Bronchial epithelial cell (primary cell): ENCODE measurements around the gene BOC. TPM values are rescaled to one million over a fixed set of nuclear protein-coding genes. Genes with fewer than 3 reads are reported as not detected.

ENCODE experiments used
- DNase-seq: peaks from one replicate; pipeline ENCODE4 v3.0.0-alpha.2; 2010; ENCODE audit warnings: low read depth
- FAIRE-seq: peaks from 2 replicates; lab custom pipeline; 2011; peaks lifted over from hg19 to GRCh38; lab: Jason Lieb, UNC
- H3K27me3 ChIP-seq: 2 replicates; pipeline ENCODE4 v1.5.1; 2011; ENCODE audit warnings: low read length; ENCODE audit not compliant: control insufficient read depth, insufficient read depth
- H3K36me3 ChIP-seq: 2 replicates; pipeline ENCODE4 v1.5.1; 2011; ENCODE audit warnings: low read length; ENCODE audit not compliant: control insufficient read depth, insufficient read depth
- H3K4me3 ChIP-seq: 2 replicates; pipeline ENCODE4 v1.5.1; 2011; ENCODE audit warnings: mild to moderate bottlenecking, low read depth, low read length, control low read depth
- total RNA-seq: library from RNA; depleted of rRNA; stranded (reverse); fragments of >200 nt; gene quantifications from 2 replicates; pipeline ENCODE4 v1.2.1, GENCODE V29; 2014
- TF ChIP-seq, protein P1 (sequence below): IDR thresholded peaks from 2 replicates; pipeline ENCODE4 v1.5.1; 2011; ENCODE audit warnings: mild to moderate bottlenecking, moderate library complexity, low read length, control low read depth, inconsistent platforms; ENCODE audit not compliant: insufficient read depth, severe bottlenecking

BOC gene
- total RNA-seq, 1 donor from 2014 or later: 1.3 TPM

DNA sequence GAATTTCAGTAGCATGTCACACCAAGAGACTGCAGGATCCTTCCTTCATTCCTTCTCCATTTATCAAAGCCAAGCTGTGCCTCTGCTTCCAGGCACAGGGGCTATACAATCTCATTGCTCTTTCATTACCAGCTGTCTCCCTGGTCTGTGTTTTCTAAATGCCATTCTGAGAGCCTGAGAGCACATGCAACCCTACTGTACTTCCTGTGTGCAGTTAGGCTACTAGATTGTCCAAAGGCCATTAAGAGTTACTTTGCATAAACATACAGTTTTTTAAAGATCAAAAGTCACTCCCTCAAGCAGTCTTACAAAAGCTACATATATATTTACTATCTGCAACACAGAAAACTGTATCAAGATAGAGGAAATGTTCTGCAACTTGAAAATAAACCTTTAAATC, 119.8 kb downstream of the BOC start:
- TF ChIP-seq, protein P1, sequence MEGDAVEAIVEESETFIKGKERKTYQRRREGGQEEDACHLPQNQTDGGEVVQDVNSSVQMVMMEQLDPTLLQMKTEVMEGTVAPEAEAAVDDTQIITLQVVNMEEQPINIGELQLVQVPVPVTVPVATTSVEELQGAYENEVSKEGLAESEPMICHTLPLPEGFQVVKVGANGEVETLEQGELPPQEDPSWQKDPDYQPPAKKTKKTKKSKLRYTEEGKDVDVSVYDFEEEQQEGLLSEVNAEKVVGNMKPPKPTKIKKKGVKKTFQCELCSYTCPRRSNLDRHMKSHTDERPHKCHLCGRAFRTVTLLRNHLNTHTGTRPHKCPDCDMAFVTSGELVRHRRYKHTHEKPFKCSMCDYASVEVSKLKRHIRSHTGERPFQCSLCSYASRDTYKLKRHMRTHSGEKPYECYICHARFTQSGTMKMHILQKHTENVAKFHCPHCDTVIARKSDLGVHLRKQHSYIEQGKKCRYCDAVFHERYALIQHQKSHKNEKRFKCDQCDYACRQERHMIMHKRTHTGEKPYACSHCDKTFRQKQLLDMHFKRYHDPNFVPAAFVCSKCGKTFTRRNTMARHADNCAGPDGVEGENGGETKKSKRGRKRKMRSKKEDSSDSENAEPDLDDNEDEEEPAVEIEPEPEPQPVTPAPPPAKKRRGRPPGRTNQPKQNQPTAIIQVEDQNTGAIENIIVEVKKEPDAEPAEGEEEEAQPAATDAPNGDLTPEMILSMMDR: no peak
- FAIRE-seq: no peak
- no peak overlapping the region for H3K4me3 ChIP-seq

More for the DNA sequence above, 119.8 kb downstream of the BOC start:
- no peak for DNase-seq
- H3K27me3 ChIP-seq: no peaks in the 10 kb centered on the region
- H3K36me3 ChIP-seq: no peaks in the 10 kb centered on the region

Other genes with a start within 250 kb of the BOC start
- gene CD200R1, start 236.5 kb upstream of the BOC start, total RNA-seq: under 0.01 TPM in 1 of 2 replicates, not detected in the other
- 18.4 and 30.1 TPM in 2 replicates for gene GTPBP8, start 220.6 kb upstream of the BOC start, total RNA-seq
- 1.3 and 2.6 TPM in 2 replicates for gene CFAP44, start 229.9 kb downstream of the BOC start, total RNA-seq